Natural killer cell (primary cell): ENCODE measurements around the gene FAM229B. TPM values are rescaled to one million over a fixed set of nuclear protein-coding genes. Genes with fewer than 3 reads are reported as not detected.

Experiments
- ATAC-seq, 3 donors: fragments of 150-1000 bp in 2 of 3; fragments of 200-7000 bp in 1 of 3; cut with Tn5 transposase; 1 replicate in 1 of 3; 2 replicates in 2 of 3; pipeline ENCODE4 v1.10.0; 2021; ENCODE audit warnings: mild to moderate bottlenecking in 2 of 3, moderate library complexity in 2 of 3
- DNase-seq, 2 donors: peaks; one replicate each; pipeline versions ENCODE4 v3.0.0 to v3.0.0-alpha.2; 2013 to 2021; ENCODE audit warnings: mixed read lengths in 1 of 2
- H3K27ac ChIP-seq: one replicate; pipeline ENCODE4 v1.5.1; 2013; ENCODE audit warnings: mild to moderate bottlenecking, low read length
- H3K27me3 ChIP-seq: one replicate; pipeline ENCODE4 v1.6.1; 2013; ENCODE audit warnings: low read length; ENCODE audit not compliant: control insufficient read depth, insufficient read depth
- H3K36me3 ChIP-seq: one replicate; pipeline ENCODE4 v1.6.1; 2013; ENCODE audit warnings: low read length; ENCODE audit not compliant: control insufficient read depth, insufficient read depth
- H3K4me1 ChIP-seq: one replicate; pipeline ENCODE4 v1.6.1; 2013; ENCODE audit warnings: low read length; ENCODE audit not compliant: control insufficient read depth, insufficient read depth
- H3K4me3 ChIP-seq: one replicate; pipeline ENCODE4 v1.5.1; 2013; ENCODE audit warnings: low read length
- H3K9me3 ChIP-seq: one replicate; pipeline ENCODE4 v1.6.1; 2013; ENCODE audit warnings: low read length; ENCODE audit not compliant: control insufficient read depth, insufficient read depth
- H3K27ac Mint-ChIP-seq, 2 donors: one replicate each; pipeline ENCODE4 v1.8.0; 2022; ENCODE audit warnings: mild to moderate bottlenecking in 2 of 2, mixed read lengths in 2 of 2, moderate library complexity in 1 of 2
- H3K27me3 Mint-ChIP-seq, 2 donors: one replicate each; pipeline ENCODE4 v1.8.0; 2022; ENCODE audit warnings: low read depth in 2 of 2, mixed read lengths in 2 of 2
- H3K36me3 Mint-ChIP-seq: one replicate; pipeline ENCODE4 v1.8.0; 2022; ENCODE audit warnings: mixed read lengths
- H3K4me1 Mint-ChIP-seq, 2 donors: one replicate each; pipeline ENCODE4 v1.8.0; 2022; ENCODE audit warnings: mixed read lengths in 2 of 2
- H3K4me3 Mint-ChIP-seq: one replicate; pipeline ENCODE4 v1.8.0; 2022; ENCODE audit warnings: mild to moderate bottlenecking, moderate library complexity, mixed read lengths
- H3K9me3 Mint-ChIP-seq, 2 donors: one replicate each; pipeline ENCODE4 v1.8.0; 2022; ENCODE audit warnings: mixed read lengths in 2 of 2
- CTCF ChIP-seq: fragments of 200-600 bp; IDR thresholded peaks from one replicate; pipeline ENCODE4 v1.8.0; 2022; ENCODE audit warnings: antibody characterized with exemption
- WGBS: methylation state at CpG from one replicate; pipeline ENCODE4 v1.1.7; 2013; ENCODE audit warnings: missing lambda C conversion rate; ENCODE audit not compliant: insufficient coverage; 5-methylcytosine and 5-hydroxymethylcytosine counted together
- intact Hi-C: fragments of 100-400 bp; cut with micrococcal nuclease; formaldehyde crosslinking; loops from one replicate; pipeline ENCODE4 v1.14.2; 2022
- total RNA-seq, 4 donors: library from RNA; stranded (reverse); fragments of 120-200 nt in 1 of 4; gene quantifications; one replicate each; pipeline versions ENCODE4 v1.2.3 to v1.2.4, GENCODE V29; 2013 to 2022

Gene FAM229B
- total RNA-seq: 1 to 10 TPM in 1 of 3 donors, under 1 TPM in 2; 0.97 to 1.1 (median 0.99) TPM
- total RNA-seq (2013): 4.3 TPM

- Histone ChIP-seq H3K27ac (peak within 1 kb of the TSS; percentile 90), H3K27me3 (peaks cover 20% of the 10 kb centered on the region), H3K9me3 (no peaks in the 10 kb centered on the region), H3K4me3 (peak within 1 kb of the TSS; percentile 86), H3K36me3 (peaks cover 8% of the 10 kb centered on the region), H3K4me1 (no peaks in the 10 kb centered on the region)
- Mint-ChIP-seq H3K4me1 (peaks cover 0 to 5% of the 10 kb centered on the region in 2 donors), H3K9me3 (no peaks in the 10 kb centered on the region), H3K36me3 (no peaks in the 10 kb centered on the region), H3K4me3 (no peak within 1 kb of the TSS), H3K27ac (no peak within 1 kb of the TSS), H3K27me3 (peaks cover 26 to 34% of the 10 kb centered on the region in 2 donors)
- DNase-seq (peak; percentile 82 to 97), ATAC-seq (peak; percentile 95 to 99 (median 96))
- WGBS: under 1% methylated on average over 60 of the region's 60 CpGs
- intact Hi-C loops: loop anchor here (1.0 to 5.0 kb wide), 4 partner anchors 75 to 828 kb away; partner anchors contain the start of genes FYN and REV3L
- TF ChIP-seq CTCF: no peak
Measured at GRCh38 chr6:112087136-112087911, at the start of gene FAM229B, which contains the start of gene TUBE1. Gene FAM229B (plus strand): TSS chr6:112087591. CDS start chr6:112099284, 11,693 bp downstream. Gene TUBE1 (minus strand): TSS chr6:112087482. CDS start chr6:112087434, 48 bp downstream.

DNA sequence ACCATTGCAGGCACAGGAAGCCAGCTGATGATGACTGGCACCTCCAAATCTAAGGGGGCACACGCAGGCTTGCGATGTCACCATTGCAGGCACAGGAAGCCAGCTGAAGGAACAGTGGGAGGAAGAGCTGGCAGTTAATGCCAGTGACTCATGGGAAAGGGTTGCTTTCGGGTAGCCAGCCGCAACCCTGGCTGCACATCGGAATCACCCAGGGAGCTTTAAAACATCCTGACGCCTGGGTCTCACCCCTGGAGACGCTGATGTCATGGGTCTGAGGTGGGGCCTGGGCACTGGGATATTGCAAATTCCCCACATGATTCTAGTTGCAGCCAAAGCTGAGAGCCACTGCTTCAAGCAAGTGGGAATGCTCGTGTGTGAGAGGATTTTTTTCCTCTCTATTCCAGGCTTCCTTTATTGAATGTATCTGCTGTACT is 49.6 kb upstream of the FAM229B start:
- DNase-seq: no peak
- H3K27me3 Mint-ChIP-seq: peaks cover 0 to 5% of the 10 kb centered on the region in 2 donors

GRCh38 chr6:112038268-112038667 is 49.1 kb upstream of the FAM229B start:
- WGBS: 76% methylated on average over 5 of the region's 5 CpGs
- peaks cover 9 to 14% of the 10 kb centered on the region in 2 donors for H3K4me1 Mint-ChIP-seq

More for the DNA sequence above, 49.6 kb upstream of the FAM229B start:
- 96% methylated on average over 8 of the region's 8 CpGs for WGBS
- H3K27ac ChIP-seq: no peak overlapping the region
- H3K4me3 ChIP-seq: no peak overlapping the region
- no peak for TF ChIP-seq CTCF
- H3K36me3 ChIP-seq: no peaks in the 10 kb centered on the region
- H3K9me3 ChIP-seq: no peaks in the 10 kb centered on the region
- H3K36me3 Mint-ChIP-seq: no peaks in the 10 kb centered on the region
- H3K27me3 ChIP-seq: no peaks in the 10 kb centered on the region
- no peak overlapping the region for H3K27ac Mint-ChIP-seq
- H3K4me1 Mint-ChIP-seq: peaks cover 4 to 12% of the 10 kb centered on the region in 2 donors
- H3K4me1 ChIP-seq: no peaks in the 10 kb centered on the region
- intact Hi-C loops: no loop called here
- no peaks in the 10 kb centered on the region for H3K9me3 Mint-ChIP-seq
- no peak for ATAC-seq
- H3K4me3 Mint-ChIP-seq: no peak overlapping the region

More at GRCh38 chr6:112038268-112038667, 49.1 kb upstream of the FAM229B start:
- Mint-ChIP-seq H3K9me3 (no peaks in the 10 kb centered on the region), H3K27ac (no peak overlapping the region), H3K36me3 (no peaks in the 10 kb centered on the region), H3K27me3 (peaks cover 0 to 4% of the 10 kb centered on the region in 2 donors), H3K4me3 (no peak overlapping the region)
- Histone ChIP-seq H3K4me3 (no peak overlapping the region), H3K27me3 (no peaks in the 10 kb centered on the region), H3K4me1 (no peaks in the 10 kb centered on the region), H3K36me3 (no peaks in the 10 kb centered on the region), H3K9me3 (no peaks in the 10 kb centered on the region), H3K27ac (no peak overlapping the region)
- intact Hi-C loops: no loop called here
- DNase-seq (no peak), ATAC-seq (no peak)
- TF ChIP-seq CTCF: no peak
